GM21786 (cell line): ENCODE results near the gene NDUFAF8.

ENCODE experiments used
- ATAC-seq: cut with Tn5 transposase; IDR thresholded peaks from one replicate; pipeline ENCODE4 v1.9.1; 2021; ENCODE audit not compliant: unreplicated experiment

Gene NDUFAF8

DNA sequence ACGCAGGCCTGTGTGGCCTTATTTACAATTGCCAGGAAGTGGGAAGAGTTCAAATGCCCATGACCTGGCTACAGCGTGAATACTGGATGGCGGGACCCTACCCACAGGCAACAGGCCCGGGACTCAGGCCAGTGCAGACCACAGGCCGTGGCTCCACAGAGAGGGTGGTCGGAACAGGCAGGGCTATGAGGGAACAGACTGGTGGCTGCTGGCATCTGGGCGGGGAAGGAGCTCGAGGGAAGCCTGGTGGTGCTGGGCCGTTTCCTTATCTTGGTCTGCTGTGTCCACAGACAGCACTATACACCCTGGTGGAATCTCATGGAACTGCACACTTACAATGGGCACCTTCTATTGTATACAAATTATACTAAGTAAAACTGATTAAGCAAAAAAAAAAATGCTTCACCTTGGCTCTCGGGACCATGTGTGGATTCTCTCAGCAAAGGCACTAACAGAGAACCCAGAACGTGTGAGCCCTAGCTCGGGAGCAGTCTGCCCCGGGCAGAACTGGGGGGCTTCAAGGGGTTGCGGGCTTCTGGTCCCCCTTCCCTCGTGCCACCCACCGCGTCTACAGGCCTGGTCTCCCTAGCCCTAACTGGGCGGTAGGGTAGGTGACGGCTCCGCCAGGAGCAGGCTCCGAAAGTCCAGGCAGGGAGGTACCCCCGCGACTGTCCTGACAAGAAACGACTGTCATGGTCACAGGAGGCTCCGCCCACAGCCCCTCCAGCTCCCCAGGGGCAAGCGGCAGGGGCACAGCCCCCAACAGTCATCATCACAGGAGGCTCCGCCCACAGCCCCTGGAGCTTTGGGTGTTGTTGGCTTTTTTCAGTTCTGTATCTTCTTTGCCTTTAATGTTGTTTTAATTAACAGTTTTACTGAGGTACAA is 38.2 kb upstream of the NDUFAF8 start:
- ATAC-seq: no peak

GRCh38 chr17:81202318-81202717 is 36.8 kb upstream of the NDUFAF8 start:
- no peak for ATAC-seq

DNA sequence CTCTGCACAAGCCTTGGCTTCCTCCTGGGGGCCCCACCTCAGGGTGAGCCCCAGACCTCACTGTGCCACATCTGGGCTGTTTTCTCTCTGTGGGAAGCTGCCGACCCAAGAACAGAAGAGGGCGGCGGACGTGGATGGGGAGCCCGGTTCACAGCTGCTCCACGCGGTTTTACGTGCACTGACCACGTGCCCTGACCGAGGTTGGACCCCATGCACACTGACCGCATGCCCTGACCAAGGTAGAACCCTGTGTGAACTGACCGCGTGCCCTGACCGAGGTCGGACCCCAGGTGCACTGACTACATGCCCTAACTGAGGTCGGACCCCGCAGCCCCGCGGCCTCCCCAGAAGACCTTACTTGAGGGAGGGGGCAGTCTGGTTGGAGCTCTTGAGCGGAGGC is 36.0 kb upstream of the NDUFAF8 start:
- no peak for ATAC-seq

GRCh38 chr17:81204578-81204977 is 34.5 kb upstream of the NDUFAF8 start:
- no peak for ATAC-seq

DNA sequence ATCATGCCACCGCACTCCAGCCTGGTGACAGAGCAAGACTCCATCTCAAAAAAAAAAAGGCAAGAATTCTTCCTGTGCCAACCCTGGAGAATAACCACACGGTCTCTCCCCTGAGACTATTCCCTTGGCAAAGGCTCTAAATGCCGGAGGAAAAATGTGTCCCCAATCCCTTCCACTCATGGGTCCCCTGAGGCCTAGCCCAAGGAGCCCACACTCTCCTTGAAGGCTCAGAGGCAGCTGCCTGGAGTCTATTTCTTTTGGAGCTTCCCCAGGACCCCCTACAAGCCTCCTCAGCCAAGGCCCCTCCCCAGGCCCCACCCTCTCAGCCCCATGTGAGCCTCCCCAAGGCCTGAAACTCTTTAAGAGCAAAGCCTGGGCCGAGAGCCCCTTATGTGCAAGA is 33.0 kb upstream of the NDUFAF8 start:
- no peak for ATAC-seq

- ATAC-seq: no peak
Observed at GRCh38 chr17:81206657-81207056, 32.5 kb upstream of the NDUFAF8 start.

DNA sequence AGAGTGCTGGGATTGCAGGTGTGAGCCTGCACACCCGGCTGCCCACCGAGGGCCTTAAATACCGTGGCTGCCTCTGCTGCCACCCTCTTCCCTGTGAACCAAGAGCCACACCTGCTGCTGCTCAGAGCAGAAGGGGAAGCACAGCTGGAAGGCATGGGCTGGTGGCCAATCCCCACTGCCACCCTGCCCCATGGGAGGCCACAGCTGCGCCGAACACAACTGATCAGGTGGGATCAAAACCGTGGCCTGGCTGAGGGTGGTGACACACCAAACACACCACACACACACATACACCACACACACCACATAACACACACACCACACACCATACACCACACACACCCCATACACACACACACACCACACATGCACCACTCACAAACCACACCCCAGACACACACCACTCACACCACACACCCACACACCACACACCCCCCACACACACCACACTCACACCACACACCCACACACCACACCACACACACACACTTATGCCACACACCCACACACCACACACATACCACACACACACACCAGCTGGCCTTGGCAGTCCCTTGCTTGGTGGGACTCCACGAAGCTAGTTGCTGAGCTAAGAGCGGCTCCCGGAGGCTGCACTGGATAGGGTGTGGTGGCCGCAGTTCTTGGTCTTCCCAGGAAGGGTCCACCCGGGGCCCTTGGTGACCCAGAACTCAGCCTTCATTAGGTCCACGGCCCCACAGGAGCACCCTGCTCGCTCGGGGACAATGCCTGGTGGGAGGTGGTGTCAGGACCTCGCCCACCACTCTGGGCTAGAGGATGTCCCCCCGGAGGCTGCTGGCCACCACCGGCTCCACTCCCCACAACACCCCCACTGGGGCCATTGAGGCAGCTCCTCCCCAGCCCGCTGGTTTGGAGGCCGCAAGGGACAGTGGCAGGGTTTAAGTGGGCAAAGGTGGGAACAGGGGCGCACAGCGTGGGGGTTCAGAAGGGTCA is 31.2 kb upstream of the NDUFAF8 start:
- ATAC-seq: no peak

GRCh38 chr17:81208651-81209050 is 30.5 kb upstream of the NDUFAF8 start:
- ATAC-seq: no peak

DNA sequence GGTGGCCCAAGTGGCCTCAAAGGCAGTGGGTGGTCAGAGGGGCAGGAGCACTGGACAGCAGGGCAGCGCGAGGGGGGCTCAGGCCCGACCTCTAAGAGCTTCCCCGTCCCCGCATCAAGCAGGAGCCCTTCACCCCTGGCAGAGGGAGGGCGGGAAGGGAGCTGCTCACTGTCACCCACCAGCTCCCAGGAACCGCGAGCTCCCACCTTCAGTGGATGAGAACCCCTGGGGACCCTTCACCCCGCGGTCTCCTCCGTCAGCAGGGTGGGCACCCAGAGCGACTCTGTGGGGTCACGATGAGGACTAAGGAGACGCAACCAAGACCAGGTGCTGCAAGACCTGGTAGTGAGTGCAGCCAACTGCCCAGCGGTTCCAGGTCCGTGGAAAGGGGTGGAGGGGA is 30.0 kb upstream of the NDUFAF8 start:
- no peak for ATAC-seq

DNA sequence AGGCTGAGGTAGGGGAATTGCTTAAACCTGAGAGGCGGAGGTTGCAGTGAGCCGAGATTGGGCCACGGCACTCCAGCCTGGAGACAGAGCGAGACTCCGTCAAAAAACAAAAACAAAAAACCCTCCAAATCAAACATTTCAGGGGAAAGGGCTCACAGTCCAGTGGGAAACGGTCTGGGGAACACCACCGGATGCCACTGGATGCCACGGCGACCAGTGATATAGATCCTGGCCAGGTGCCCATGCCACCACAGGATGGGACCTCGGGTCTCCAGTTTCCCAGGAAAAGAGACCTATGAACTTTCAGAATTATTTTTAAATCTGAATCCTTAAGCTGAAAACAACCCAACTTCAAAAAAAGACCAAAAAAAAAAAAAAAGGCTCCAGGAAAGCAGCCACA is 28.7 kb upstream of the NDUFAF8 start:
- no peak for ATAC-seq

DNA sequence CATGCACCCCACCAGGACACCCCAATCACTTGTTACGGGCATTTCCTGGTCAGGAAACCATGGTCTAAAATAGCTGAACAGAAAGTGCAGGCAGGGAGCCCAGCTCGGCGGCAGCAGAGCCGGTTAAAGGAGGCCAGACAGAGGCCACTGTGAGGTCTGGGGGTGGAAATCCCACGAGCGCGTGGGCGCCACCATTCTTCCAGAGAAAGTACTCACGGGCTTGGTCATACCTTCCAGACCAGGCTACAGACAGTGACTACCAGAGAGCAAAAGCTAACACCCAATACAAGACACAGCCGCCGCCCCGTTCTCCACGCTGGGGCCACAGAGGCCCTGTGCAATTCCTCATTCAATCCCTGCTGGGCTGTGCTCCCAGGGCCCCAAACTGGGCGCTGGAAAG is 28.2 kb upstream of the NDUFAF8 start:
- ATAC-seq: no peak

- no peak for ATAC-seq
Observed at GRCh38 chr17:81212365-81212764, 26.8 kb upstream of the NDUFAF8 start.

DNA sequence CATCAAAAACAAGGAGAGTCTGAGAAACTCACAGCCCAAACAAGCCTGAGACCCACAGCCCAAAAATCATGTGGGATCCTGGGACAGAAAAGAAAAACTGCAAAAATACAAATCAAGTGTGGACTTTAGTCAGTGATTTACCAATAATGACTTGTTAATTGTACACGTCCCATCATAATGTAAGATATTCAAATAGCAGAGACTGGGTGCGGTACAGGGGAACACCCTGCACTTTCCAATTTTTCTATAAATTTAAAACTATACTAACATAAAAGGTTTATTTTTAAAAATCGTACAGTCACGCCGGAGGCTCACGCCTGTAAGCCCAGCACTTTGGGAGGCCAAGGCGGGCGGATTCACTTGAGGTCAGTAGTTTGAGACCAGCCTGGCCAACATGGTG is 25.1 kb upstream of the NDUFAF8 start:
- ATAC-seq: no peak

- no peak for ATAC-seq
Observed at GRCh38 chr17:81217491-81217890, 21.6 kb upstream of the NDUFAF8 start.

GRCh38 chr17:81218459-81218858 is 20.7 kb upstream of the NDUFAF8 start:
- ATAC-seq: no peak

DNA sequence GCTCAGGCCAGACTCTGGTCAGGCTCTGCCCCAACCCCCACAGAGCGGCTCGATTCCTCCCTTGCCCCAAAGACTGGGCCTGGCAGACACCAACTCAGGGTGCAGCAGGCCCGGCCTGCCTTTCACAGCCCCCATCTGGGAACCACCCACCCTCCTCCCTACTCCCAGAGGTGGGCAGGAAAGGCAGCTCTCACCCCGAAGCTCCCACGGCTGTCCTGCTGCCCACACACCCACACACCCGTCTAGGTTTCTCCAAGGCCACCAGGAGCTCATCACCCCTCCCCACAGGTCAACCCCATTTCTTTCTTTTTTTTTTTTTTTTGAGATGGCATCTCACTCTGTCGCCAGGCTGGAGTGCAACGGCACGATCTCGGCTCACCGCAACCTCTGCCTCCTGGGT is 20.1 kb upstream of the NDUFAF8 start:
- no peak for ATAC-seq

DNA sequence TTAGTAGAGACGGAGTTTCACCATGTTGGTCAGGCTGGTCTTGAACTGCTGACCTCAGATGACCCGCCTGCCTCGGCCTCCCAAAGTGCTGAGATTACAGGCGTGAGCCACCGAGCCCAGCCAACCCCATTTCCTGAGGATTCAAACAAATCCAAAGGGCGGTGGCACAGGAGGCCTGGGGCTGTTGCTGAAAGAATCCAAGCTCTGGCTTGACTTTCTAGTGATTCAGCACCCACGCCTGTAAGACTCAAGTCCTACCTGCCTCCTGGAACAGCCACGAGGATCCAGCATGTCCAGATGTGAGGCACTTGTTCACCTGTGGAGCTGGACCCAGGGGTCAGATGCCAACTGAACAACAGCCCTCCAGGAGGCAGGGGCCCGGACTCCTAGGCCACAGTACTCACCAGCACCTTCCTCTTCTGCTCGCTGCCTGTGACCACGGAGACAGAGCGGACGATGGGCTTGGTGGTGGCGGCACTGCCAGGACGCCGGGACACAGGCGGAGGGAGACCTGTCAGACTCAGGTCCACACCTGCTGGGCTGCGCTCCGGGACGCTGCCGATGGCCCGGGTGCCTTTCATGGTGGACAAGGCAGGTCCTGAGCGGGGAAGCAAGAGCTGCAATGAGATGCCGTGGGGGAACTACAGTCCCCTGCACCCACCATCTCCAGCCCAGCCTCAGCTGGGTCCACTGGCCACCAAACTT is 19.5 kb upstream of the NDUFAF8 start:
- no peak for ATAC-seq

DNA sequence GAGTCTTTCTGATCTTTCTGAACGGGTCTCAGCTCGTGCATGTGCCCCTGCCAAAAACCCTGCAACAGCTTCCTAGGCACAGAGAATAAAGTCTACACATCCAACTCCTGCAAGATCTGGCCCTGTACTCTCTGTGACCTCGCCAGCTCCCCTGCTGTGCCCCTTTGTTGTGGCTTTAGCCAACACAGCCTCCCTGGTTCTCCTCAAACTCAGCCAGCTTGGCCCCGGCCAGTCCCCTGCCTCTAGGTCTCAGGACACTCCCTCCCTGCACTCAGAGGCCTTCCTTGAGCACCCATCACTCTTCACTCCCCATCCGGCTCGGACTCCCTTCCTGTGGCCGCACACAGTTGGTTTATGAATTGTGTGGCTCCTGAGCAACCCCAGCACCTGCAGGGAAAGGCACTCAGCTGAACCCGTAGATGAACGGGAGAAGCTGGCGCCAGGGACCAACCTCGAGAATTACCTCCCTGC is 17.7 kb upstream of the NDUFAF8 start:
- no peak for ATAC-seq

DNA sequence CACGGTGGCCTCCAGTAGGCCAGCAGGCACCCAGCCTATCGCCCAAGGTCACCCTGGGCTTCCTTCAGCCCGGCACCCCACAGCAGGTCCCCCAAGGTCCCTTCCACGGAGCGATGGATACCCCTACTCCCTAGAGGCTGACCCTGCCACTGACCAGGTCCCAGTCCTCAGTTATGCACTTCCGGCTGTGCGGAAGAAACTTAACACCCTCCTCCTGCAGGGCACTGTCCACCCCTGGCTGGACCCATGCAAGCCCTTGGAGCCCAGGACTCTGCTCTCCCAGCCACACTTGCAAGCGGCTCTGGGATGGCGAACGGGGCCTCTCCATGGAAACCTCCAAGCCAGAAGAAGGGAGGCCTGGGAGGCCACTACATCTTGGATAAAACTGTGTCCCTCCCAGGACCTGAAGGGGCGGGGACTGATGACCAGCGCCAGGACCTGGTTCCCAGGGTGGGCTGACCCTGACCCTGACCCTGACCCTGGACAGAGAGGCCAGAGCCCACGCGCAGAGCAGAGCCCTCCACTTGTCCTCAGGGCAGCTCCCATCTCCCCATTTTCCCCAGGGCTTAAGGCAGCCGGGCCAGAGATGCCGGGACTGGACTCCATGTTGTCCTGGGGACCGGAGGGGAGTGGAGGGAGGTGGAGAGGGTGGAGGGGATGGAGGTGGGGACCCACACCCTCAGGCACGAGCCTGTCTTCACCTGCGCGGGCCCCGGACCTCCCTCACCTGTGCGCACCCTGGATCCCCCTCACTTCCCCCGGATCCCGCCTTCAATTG is 17.1 kb upstream of the NDUFAF8 start:
- ATAC-seq: no peak

GRCh38 chr17:81222620-81222905 is 16.6 kb upstream of the NDUFAF8 start:
- ATAC-seq: no peak
